NCI-H1694 treated with DMSO at 0.1 percent for 48 hours (cell line): ENCODE data around the gene ABCG4.
A peak's percentile ranks its signal among the peaks of the same experiment; 100 is the strongest.
"Not testable (repeated sequence)": the region's sequence is repeated elsewhere in the genome, so short reads cannot be mapped to it uniquely, and the experiment has no call there.

ENCODE experiments used
- DNase-seq: peaks from one replicate; lab custom pipeline; 2025; lab: John Stamatoyannopoulos, UW

Gene ABCG4

DNA sequence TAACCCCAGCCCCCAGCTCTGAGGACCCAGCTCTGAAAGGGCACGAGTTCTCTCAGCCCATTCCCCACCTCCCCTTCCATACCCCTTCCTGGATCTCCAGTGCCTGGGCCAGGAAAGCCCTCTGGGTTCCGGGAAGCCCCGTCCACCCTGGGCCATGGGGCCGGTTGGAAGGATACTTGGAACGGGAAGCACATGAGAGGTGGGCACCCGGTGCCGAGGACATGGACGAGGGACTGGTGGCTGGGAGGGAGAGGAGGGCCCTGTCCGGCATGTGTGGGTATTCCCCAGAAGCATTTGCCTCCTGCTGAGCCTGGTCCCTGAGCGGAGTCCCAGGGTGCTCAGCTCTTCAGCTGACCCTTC lies 32.6 kb upstream of the ABCG4 start:
- no peak for DNase-seq

DNA sequence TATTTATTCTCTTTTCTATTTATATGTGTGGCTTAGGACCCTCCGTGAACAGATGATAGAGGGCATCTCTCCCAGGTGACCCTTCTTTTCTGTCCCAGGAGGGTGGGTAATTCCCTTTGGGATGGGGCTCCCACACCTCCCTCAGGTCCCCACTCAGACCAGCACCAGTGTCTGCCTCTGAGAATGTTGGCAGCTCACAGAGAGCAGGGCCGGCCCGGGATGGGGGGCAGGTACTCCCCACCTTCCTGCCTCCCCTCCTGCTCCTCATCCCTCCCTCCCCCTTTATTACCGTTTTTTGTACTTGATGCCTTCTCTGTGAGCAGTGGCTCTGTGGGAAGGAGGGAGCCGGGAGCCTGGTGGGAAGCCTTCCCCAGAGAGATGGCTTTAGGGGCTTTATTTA lies 32.3 kb upstream of the ABCG4 start:
- DNase-seq: no peak

DNA sequence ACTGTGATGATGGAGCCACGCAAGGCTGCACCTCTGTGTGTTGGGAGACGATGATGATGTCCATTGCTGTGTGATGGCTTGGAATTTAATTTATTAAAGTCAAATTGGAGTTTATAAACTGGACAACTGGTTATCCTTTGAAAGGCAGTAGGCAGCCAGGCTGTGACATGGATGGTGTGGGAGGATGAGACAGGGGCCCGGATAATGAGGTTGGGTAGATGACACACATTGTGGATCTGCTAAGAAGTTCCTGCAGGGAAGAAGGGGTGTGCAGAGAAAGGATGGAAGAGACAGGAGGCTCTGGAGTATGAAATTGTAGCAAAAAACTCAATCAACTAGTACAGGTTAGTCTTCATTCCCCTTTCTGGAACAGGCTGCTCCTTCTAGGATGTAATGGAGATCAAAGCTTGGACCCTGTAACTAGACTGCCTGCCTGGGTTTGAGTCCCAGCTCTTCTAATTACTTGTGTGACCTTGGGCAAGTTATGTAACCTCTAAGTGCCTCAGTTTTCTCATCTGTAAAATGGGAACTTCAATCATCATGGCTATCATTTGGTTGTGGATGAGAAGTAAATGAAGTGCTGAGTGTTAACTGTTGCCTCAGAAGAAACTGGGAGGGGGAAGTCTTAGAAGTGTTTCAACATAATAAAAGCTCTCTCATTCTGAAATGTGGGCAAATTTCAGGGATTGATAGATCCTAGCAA lies 31.7 kb upstream of the ABCG4 start:
- DNase-seq: no peak

DNA sequence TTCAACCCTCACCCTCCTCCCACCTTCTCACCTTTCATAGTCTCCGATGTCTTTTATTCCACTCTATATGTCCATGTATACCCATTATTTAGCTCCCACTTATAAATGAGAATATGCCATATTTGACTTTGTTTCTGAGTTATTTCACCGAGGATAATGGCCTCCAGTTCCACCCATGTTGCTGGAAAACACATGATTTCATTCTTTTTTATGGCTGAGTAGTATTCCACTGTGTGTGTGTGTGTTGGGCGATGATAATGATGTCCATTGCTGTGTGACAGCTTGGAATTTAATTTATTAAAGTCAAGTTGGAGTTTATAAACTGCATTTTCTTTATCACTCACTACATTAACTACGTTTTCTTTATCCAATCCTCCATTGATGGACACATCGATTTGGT lies 30.6 kb upstream of the ABCG4 start:
- DNase-seq: no peak

DNA sequence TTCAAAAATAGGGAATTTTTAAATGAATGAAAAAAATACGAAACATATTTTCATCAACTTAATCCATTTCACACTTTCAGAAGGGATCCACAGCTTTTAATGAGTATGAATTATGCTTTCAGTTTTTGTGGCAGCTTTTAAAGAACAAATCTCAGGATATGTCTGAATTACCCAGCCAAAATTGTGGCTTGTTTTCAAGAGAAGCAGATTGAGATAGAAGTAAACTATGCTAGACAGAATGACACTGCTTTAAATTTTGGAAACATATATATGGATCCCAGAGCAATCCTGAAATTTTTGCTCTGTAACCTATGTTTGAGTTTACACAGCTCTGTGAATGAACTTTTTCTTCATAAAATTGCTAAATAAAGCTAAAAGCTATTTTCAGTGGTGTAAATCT lies 29.9 kb upstream of the ABCG4 start:
- DNase-seq: no peak

DNA sequence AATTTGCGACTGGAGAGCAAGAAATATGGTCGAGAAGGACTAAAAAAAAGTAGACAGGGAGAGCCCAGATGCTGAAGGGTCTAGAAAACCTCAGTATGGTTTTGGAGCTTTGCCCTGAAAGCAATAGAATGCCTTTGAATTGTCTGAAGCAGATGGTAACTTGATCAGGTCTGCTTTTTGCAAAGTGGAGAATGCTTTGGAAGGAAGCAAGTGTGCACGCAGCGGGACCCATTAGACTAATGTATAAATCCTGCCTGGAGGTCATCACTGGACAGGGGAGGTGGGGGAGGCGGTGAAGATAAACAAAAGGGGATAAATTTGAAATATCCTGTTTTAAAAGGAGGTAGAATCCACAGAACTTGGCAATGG lies 28.2 kb upstream of the ABCG4 start:
- DNase-seq: no peak

DNA sequence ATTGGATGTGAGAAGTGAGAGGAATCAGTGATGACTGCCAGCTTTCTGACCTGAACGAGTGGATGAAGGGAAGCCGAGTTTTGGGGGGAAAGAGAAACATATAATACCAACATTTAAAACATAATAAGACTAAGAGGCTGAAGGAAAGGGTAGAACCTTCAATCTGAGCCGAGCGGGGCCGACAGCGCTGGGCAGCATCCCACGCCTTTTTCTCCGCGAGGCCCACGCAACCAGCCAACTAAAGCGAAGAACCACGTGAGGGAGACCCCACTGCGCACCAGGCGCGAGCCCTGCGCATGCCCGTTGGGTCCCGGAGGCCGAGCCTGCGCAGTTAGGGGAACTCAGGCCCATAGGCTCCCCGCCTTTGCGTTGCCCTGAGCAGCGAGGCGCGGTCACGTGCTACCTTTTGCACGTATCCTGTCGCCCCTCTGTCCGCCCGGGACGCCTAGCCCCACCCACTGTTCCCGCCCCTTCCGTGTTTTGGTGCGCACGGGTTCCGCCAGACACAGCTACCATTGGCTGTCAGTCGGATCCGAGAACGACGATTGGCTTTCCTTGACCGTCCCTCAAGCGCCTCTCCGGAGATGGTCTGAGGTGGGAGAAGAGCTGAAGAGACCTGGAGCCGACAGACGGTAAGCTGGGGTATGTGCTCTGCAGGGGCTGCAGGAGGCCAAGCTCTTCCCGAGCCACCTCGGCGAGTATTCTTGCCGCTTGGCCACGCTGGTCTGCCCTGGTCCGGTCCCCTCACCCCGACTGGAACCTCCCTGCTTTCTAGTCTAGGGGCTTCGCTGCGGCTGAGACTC lies 27.6 kb upstream of the ABCG4 start, which contains the start of gene HINFP:
Gene HINFP, plus strand, starts transcription at position 573 of the 803 bp plus-strand sequence. CDS start 5,365 bp downstream, outside the sequence.
- DNase-seq: peak; percentile 84

DNA sequence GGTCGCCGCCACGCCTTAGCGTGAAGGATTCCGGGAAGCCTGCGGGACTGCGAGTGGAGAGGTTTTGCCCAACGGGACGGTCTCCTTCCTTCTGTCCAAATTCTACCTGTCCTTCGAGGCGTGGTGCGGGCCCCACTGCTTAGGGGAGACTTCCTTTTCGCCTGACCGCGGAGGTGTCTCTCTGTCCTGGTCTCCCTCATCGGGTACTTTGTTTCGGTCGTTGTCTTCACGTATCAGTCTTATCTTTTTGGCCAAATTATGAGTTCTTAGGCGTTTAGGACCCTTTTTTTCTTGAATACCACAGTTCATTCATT lies 27.1 kb upstream of the ABCG4 start:
- DNase-seq: no peak

DNA sequence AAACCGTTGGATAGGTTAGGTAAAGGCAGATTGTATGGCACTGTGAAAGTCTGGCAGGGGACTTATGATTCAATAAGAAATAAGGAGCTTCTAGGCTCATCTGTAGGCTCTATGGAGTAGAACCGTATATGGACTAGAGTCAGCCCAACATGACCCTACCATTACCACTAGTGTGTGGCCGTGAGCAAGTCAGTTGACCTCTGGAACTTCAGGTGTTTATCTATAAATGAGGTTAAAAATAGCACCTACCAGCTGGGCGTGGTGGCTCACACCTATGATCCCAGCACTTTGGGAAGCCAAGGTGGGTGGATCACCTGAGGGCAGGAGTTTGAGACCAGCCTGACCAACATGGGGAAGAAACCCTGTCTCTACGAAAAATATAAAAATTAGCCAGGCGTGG lies 23.0 kb upstream of the ABCG4 start:
- DNase-seq: no peak

DNA sequence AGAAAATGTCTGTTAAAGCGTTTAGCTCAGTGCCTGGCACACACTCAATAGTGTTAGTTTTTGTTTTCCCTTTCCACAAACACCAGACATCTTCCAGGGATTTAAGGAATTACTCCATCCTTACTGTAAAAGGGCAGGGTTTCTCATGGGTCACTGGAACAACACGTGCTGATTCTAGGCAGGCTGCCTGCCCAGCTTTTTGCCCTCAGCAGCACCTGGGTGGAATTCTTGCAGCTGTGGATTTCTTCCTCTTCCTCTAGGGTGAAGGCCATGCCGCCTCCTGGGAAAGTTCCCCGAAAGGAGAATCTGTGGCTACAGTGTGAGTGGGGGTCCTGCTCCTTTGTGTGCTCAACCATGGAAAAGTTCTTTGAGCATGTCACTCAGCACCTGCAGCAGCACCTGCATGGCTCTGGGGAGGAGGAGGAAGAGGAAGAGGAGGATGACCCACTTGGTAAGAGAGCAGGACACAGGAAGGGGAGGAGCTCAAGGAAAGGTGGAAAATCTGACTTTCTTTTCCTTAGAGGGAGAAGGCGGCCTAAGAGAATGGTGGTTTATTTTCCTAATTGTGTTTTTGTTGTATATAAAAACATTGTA lies 22.1 kb upstream of the ABCG4 start:
- DNase-seq: no peak

DNA sequence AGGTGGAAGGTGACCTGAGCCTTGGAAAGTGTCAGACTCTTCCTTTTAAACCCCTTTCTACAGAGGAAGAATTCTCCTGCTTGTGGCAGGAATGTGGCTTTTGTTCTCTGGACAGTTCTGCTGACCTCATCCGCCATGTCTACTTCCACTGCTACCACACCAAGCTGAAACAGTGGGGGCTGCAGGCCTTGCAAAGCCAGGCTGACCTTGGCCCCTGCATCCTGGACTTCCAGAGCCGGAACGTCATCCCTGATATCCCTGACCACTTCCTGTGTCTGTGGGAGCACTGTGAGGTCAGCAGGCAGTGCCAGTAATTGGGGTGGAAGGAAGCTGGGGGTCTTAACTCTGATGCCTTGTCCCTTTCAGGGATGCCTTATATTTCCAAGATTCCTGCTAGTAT lies 18.2 kb upstream of the ABCG4 start:
- no peak for DNase-seq

DNA sequence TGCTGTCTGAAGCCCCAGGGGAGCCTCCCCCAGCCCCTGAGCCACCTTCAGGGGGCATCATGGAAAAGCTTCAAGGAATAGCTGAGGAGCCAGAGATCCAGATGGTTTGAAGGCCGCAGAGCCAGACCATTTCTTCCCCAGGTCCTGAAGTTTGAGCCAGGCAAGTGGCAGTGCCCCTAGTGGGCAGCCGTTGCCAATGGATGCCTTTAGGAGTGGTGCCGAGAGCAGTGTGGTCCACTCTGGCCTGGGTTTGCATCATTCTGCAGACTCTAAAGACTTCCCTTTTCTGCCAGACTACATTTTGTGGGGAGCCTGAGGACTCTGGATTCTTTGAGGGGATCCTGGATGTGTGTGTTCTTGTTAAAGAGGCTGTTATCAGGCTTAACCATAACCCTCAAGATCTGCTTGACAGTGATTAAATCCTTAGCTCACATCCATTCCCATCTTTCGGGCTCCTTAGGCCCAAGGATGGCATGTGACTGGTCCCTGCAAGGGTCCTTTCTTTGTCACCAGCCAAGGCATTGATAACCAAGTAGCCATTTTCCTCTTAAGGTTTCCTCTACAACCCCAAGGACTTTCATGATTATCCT lies 14.4 kb upstream of the ABCG4 start:
- DNase-seq: no peak

DNA sequence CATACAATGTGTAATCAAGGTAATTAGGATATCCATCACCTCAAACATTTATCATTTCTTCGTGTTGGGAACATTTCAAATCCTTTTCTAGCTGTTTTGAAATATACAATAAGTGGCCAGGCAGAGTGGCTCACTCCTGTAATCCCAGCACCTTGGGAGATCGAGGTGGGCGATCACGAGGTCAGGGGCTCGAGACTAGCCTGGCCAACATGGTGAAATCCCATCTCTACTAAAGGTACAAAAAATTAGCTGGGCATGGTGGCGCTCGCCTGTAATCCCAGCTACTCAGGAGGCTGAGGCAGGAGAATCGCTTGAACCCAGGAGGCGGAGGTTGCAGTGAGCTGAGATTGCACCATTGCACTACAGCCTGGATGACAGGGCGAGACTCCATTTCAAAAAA lies 9.6 kb upstream of the ABCG4 start:
- DNase-seq: not testable (repeated sequence)

DNA sequence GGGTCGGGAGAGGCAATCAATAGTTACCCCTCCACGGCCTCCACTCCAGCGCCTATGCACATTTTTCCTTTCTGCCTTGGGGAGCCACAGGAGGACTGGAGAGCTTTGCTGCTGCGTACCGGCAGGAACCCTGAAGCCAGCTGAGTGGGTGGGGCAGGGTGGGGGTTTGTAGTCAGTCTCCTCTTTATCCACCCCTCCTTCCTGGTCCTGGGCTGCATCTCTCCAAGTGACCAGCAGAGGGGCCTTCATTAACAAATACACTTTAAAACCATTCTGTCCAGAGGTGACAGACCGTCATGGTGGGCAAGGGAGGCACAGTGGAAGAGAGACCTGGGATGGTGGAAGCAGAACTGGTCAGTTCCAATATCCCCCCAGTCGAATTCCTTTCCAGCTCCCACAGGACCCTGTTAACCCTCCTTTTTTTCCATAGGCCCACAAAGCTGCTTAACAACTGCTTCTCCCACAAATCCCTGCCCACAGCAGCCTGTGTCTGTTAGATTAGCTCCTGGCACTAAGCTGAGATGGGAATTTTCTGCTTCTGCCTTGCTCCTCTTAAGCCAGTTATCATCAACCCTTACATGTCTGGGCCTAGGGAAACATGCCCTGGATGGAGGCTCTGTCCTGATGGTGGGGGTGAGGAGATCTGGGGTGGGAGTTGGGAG lies 3.9 kb upstream of the ABCG4 start:
- no peak for DNase-seq

DNA sequence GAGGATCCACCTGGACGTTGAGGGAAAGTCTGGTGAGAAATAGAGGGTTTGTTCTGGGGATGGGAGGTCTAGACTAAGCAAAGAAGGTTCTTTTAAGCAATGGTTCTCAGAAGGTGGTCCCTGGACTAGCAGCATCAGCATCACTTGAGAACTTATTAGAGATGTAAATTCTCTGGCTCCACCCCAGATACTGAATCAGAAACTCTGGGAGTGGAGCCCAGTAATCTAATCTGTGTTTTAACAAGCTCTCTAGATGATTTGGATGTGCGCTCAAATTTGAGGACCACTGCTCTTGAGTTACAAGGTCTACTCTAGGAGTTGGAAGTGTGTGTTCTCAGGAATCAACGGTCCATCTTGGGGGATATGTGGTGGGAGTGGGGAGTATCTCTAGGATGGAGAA lies 3.3 kb upstream of the ABCG4 start:
- DNase-seq: no peak

DNA sequence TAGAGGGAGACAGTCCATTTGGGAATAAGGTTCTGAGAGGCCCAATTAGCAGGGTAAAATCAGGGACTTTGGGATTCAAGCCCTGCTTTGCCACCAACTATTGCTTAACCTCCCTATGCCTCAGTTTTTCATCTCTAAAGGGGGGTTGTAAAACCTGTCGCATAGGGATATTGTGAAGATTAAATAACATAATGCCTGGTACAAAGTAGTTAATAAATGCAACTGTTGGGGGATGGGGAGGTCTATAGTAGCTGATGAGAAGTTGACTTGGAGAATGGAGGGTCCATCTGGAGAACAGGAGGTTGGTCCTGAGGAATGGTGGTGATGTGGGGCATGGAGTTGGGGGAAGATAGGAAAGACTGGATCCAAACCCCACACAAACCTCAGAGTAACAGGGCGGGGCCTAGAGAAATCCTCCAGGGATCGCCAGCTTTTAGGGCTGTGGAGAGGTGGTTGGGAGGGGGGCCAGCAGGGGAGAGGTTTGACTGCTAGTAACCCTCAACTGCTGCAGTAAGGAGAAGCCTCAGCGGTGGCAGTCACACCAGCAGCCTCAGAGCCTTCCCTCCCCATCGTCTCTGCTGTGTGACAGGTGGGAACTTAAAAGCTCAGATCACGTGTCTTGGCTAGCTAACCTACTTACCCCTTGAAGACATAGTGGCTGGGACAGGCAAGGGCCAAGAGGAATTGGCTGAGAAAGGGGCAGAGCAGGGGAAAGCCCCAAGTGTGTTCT lies 1.1 kb upstream of the ABCG4 start:
- DNase-seq: no peak

DNA sequence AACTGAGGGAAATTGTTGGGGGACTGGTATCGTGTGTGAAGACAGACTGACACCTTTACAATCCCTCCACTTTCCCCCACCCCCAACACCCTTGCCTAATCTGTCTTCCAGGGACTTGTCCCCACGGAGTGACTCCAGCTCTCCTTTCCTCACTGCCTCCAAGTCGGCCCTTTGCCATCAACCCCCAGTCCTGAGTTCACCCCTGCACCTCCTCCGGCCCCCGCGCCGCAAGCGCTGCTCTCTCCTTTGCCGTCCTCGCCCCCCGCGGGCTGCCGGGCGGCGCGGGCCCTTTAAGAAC lies 183 bp upstream of the ABCG4 start:
- no peak for DNase-seq

DNA sequence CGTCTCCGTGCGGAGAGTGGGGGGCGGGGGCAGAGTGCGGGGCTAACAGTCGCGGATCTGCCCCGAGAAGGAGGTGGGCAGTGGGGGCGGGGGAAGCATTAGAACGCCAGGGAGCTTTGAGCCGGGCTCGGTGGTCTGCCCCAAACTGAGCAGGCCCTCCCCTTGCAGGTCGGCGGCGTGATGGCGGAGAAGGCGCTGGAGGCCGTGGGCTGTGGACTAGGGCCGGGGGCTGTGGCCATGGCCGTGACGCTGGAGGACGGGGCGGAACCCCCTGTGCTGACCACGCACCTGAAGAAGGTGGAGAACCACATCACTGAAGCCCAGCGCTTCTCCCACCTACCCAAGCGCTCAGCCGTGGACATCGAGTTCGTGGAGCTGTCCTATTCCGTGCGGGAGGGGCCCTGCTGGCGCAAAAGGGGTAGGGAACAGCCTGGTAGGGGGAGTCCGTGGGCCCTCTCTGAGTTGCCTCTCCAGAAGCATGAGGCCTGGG lies 979 bp downstream of the ABCG4 start:
- DNase-seq: no peak

DNA sequence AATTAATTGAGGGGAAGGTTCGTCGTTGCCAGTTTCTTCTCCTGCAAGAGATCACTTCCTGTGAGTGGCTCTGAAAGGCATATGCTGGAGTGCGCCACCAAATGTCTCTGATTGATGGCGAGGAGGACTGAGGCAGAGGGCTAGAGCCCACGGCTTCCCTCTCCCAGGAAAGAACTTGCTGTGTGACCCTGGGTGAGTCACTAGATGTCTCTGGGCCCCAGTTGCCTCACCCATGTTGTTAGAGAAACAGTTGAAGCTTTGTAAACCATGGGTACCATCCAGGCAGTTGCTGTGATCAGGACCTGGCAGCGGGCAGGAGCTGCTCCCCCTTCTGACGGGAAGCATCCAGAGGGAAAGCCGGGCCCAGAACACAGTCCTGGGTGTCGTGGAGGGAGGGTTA lies 3.2 kb downstream of the ABCG4 start:
- no peak for DNase-seq

DNA sequence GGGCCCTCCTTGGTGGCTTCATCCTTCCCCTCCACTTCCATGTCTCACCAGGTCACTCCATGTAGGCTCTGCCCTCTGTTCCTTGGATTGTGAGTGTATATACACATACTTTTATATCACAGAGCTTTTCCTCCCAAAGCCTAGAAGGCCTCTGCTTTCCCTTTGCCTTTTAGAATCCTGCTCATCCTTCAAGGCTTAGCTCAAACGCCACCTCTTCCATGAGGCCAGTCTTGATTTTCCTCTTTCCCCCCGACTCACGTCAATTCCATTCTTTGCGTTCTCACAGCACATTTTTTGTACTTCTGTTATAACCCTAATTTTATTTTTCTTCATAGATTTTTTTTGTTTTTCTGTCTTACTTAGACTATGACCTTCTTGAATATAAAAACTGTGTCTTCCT lies 3.8 kb downstream of the ABCG4 start:
- DNase-seq: no peak

DNA sequence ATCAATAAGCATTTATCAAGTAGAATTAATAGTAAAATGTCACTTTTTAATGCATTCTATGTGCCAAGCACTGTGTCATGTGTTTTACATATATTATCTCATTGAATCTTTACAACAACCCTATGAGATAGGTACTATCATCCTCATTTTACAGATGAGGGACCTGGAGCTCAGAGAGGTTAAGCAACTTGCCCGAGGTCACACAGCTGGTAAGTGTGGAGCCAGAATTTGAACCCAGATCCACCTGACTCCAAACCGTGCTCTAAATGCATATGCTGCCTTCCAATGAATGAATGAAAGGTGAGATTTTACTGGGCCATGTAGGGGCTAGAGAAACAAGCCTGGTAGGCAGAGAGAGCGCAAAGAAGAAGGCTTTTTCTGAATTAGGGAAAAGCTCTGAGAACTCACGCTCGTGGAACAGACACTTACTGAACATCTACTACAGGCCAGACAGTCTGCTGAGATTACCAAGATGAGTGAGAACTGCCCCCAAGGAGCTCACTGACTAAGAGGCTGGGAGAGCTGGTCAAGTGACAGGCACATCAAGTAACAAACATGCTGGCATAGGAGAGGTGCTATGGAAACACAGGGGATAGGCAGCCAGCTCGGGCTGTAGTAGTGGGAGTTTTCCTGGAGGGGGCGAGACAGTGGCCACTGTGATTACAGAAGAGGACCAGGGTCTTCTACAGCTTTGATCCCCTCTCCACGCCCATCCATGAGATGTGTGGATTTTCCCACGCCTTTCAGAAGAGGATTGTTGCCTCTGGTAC lies 4.4 kb downstream of the ABCG4 start:
- DNase-seq: no peak
